ENCODE results near the gene PXK. TPM values are rescaled to one million over a fixed set of nuclear protein-coding genes. Genes with fewer than 3 reads are reported as not detected.

Gene PXK
- polyA plus RNA-seq, 1 donor (not counting 4 experiments of a cell fraction or from before 2014, with no cell fraction given): 12.2 TPM

- Histone ChIP-seq H3K27me3 (ENCODE audit: control insufficient read depth, extremely low read depth, insufficient read depth, low read length) (no peaks in the 10 kb centered on the region), H3K9me1 (ENCODE audit: control insufficient read depth, extremely low read depth, insufficient read depth, low read length) (no peaks in the 10 kb centered on the region), H3K36me3 (ENCODE audit: control insufficient read depth in 2 of 2, extremely low read depth in 1 of 2, insufficient read depth in 2 of 2, low read length in 2 of 2) (peaks cover 0 to 11% of the 10 kb centered on the region in 2 experiments), H3K4me1 (ENCODE audit: control insufficient read depth, extremely low read depth, insufficient read depth, low read length) (no peaks in the 10 kb centered on the region), H3K27ac (ENCODE audit: control insufficient read depth, insufficient read depth, low read length) (no peak overlapping the region), H2AFZ (ENCODE audit: control insufficient read depth, low read length) (no peak overlapping the region), H3K9ac (ENCODE audit: control insufficient read depth, extremely low read depth, insufficient read depth, low read length) (no peak overlapping the region), H3K4me2 (ENCODE audit: control insufficient read depth, extremely low read depth, insufficient read depth, low read depth, low read length) (no peak overlapping the region), H3K79me2 (ENCODE audit: control insufficient read depth, insufficient read depth, low read length) (no peaks in the 10 kb centered on the region), H3K4me3 (ENCODE audit: control insufficient read depth in 2 of 3, extremely low read depth in 1 of 3, insufficient read depth in 2 of 3, low read depth in 1 of 3, low read length in 3 of 3) (no peak overlapping the region), H4K20me1 (ENCODE audit: control insufficient read depth, extremely low read depth, insufficient read depth, low read length) (no peaks in the 10 kb centered on the region), H3K9me3 (ENCODE audit: control insufficient read depth, low read depth, low read length) (no peaks in the 10 kb centered on the region)
- no peak for FAIRE-seq
- dilution Hi-C loops (cut with MboI; ENCODE audit: extremely low pct_ligation_motif_present, low sequenced_read_pairs): no loop called here
- DNase-seq (ENCODE audit: low read depth, low spot score): no peak
- TF ChIP-seq EZH2 (IDR thresholded peaks at IDR 0.05; ENCODE audit: low read length) (no peak), CTCF (optimal IDR thresholded peaks at IDR 0.05 in 1 of 3, IDR thresholded peaks at IDR 0.05 in 1 of 3, conservative IDR thresholded peaks at IDR 0.05 in 1 of 3; ENCODE audit: extremely low read depth in 1 of 3, insufficient read depth in 2 of 3, low read length in 3 of 3) (no peak)
Observed at GRCh38 chr3:58394339-58394738, 61.6 kb downstream of the PXK start.

GRCh38 chr3:58398669-58399333, 66.1 kb downstream of the PXK start:
- FAIRE-seq (no peak), DNase-seq (ENCODE audit: low read depth, low spot score) (no peak)
- Histone ChIP-seq H3K9me1 (ENCODE audit: control insufficient read depth, extremely low read depth, insufficient read depth, low read length) (no peaks in the 10 kb centered on the region), H3K4me3 (ENCODE audit: control insufficient read depth in 2 of 3, extremely low read depth in 1 of 3, insufficient read depth in 2 of 3, low read depth in 1 of 3, low read length in 3 of 3) (no peak overlapping the region), H3K79me2 (ENCODE audit: control insufficient read depth, insufficient read depth, low read length) (no peaks in the 10 kb centered on the region), H3K27ac (ENCODE audit: control insufficient read depth, insufficient read depth, low read length) (no peak overlapping the region), H3K4me1 (ENCODE audit: control insufficient read depth, extremely low read depth, insufficient read depth, low read length) (no peaks in the 10 kb centered on the region), H3K9ac (ENCODE audit: control insufficient read depth, extremely low read depth, insufficient read depth, low read length) (no peak overlapping the region), H2AFZ (ENCODE audit: control insufficient read depth, low read length) (no peak overlapping the region), H3K9me3 (ENCODE audit: control insufficient read depth, low read depth, low read length) (no peaks in the 10 kb centered on the region), H4K20me1 (ENCODE audit: control insufficient read depth, extremely low read depth, insufficient read depth, low read length) (no peaks in the 10 kb centered on the region), H3K4me2 (ENCODE audit: control insufficient read depth, extremely low read depth, insufficient read depth, low read depth, low read length) (no peak overlapping the region), H3K27me3 (ENCODE audit: control insufficient read depth, extremely low read depth, insufficient read depth, low read length) (no peaks in the 10 kb centered on the region), H3K36me3 (ENCODE audit: control insufficient read depth in 2 of 2, extremely low read depth in 1 of 2, insufficient read depth in 2 of 2, low read length in 2 of 2) (peaks cover 0 to 16% of the 10 kb centered on the region in 2 experiments)
- dilution Hi-C loops (cut with MboI; ENCODE audit: extremely low pct_ligation_motif_present, low sequenced_read_pairs): no loop called here
- TF ChIP-seq CTCF (optimal IDR thresholded peaks at IDR 0.05 in 1 of 3, IDR thresholded peaks at IDR 0.05 in 1 of 3, conservative IDR thresholded peaks at IDR 0.05 in 1 of 3; ENCODE audit: extremely low read depth in 1 of 3, insufficient read depth in 2 of 3, low read length in 3 of 3): no peak
- no peak for TF ChIP-seq EZH2 (IDR thresholded peaks at IDR 0.05; ENCODE audit: low read length)

All from keratinocyte (primary cell).